Naive thymus-derived CD8-positive, alpha-beta T cell (primary cell): ENCODE results near the gene CFAP141. TPM values are rescaled to one million over a fixed set of nuclear protein-coding genes. Genes with fewer than 3 reads are reported as not detected.

Experiments
- ATAC-seq, 2 donors: fragments of 150-1000 bp; cut with Tn5 transposase in 1 of 2; sonication (Bioruptor Pico), chemical (Tn5 transposase) in 1 of 2; 1 replicate in 1 of 2; 2 replicates in 1 of 2; pipeline ENCODE4 v1.10.0; 2021; ENCODE audit warnings: mild to moderate bottlenecking in 2 of 2, moderate library complexity in 2 of 2
- POLR2A ChIA-PET: fragments of 350-600 bp; sonication (Branson Sonifier 250); formaldehyde crosslinking; loops from one replicate; lab custom pipeline; 2021; ENCODE audit warnings: antibody characterized with exemption; lab: Charles Lee
- DNase-seq, 10 donors: peaks; one replicate each; pipeline versions ENCODE4 v3.0.0 to v3.0.0-alpha.2; 2020 to 2022
- H3K27ac Mint-ChIP-seq, 10 donors: one replicate each; pipeline ENCODE4 v1.8.0; 2020 to 2022; ENCODE audit warnings: mild to moderate bottlenecking in 10 of 10, mixed read lengths in 10 of 10, moderate library complexity in 4 of 10, inconsistent platforms in 1 of 10
- H3K27me3 Mint-ChIP-seq, 5 donors: one replicate each; pipeline ENCODE4 v1.8.0; 2021 to 2022; ENCODE audit warnings: mixed read lengths in 5 of 5
- H3K36me3 Mint-ChIP-seq, 3 donors: one replicate each; pipeline ENCODE4 v1.8.0; 2020 to 2022; ENCODE audit warnings: mixed read lengths in 3 of 3, mild to moderate bottlenecking in 2 of 3, inconsistent platforms in 1 of 3
- H3K4me1 Mint-ChIP-seq, 4 donors: one replicate each; pipeline ENCODE4 v1.8.0; 2021 to 2022; ENCODE audit warnings: mixed read lengths in 4 of 4
- H3K4me3 Mint-ChIP-seq, 10 donors: one replicate each; pipeline ENCODE4 v1.8.0; 2020 to 2022; ENCODE audit warnings: mild to moderate bottlenecking in 10 of 10, mixed read lengths in 10 of 10, moderate library complexity in 6 of 10, inconsistent platforms in 1 of 10
- H3K9me3 Mint-ChIP-seq, 9 donors: one replicate each; pipeline ENCODE4 v1.8.0; 2020 to 2022; ENCODE audit warnings: mixed read lengths in 9 of 9, mild to moderate bottlenecking in 3 of 9, inconsistent platforms in 1 of 9, moderate library complexity in 1 of 9
- polyA plus RNA-seq, 3 donors: library from polyadenylated mRNA; unstranded; fragments of 300-500 nt; fragmentation: Illumina TruSeq; gene quantifications; one replicate each; pipeline ENCODE4 v1.2.3, GENCODE V29; 2021
- total RNA-seq, 8 experiments: library from RNA in 2 of 8; stranded (reverse) in 2 of 8; gene quantifications; one replicate each; pipeline ENCODE4 v1.2.3 and lab custom pipeline; 2021 to 2026

The CFAP141 gene
- total and polyA plus RNA-seq, 5 experiments from 2014 or later = not detected

GRCh38 chr1:154182344-154183045 is 23.6 kb downstream of the CFAP141 start:
- H3K27me3 Mint-ChIP-seq = no peaks in the 10 kb centered on the region
- peak; percentile 41 to 50 for ATAC-seq
- peak overlapping the region; percentile 95 to 100 (median 99) for H3K27ac Mint-ChIP-seq
- H3K4me3 Mint-ChIP-seq = peak overlapping the region; percentile 97 to 100 (median 100)
- peaks cover 44 to 59% (median 54%) of the 10 kb centered on the region in 4 donors for H3K4me1 Mint-ChIP-seq
- H3K36me3 Mint-ChIP-seq = peaks cover 2 to 31% (median 8%) of the 10 kb centered on the region in 3 donors
- POLR2A ChIA-PET = interaction anchor here (0.6 to 6.6 kb wide), 11 partner anchors 14 to 548 kb away, joined by 3 to 73 read pairs (median 6); partner anchors contain the start of genes CHTOP, HAX1, RPS27 and UBAP2L
- no peaks in the 10 kb centered on the region for H3K9me3 Mint-ChIP-seq
- peak; percentile 49 to 82 (median 66) for DNase-seq

- peaks cover 2 to 31% (median 8%) of the 10 kb centered on the region in 3 donors for H3K36me3 Mint-ChIP-seq
- H3K27me3 Mint-ChIP-seq = no peaks in the 10 kb centered on the region
- DNase-seq = no peak
- H3K9me3 Mint-ChIP-seq = no peaks in the 10 kb centered on the region
- H3K4me3 Mint-ChIP-seq = peak overlapping the region; percentile 97 to 100 (median 100)
- peak overlapping the region; percentile 95 to 100 (median 99) for H3K27ac Mint-ChIP-seq
- POLR2A ChIA-PET = interaction anchor here (0.7 to 6.6 kb wide), 8 partner anchors 9 to 548 kb away, joined by 3 to 73 read pairs (median 6); partner anchors contain the start of genes CHTOP, HAX1, RPS27 and UBAP2L
- peaks cover 50 to 64% (median 59%) of the 10 kb centered on the region in 4 donors for H3K4me1 Mint-ChIP-seq
- ATAC-seq = peak in 1 of 2 donors; percentile 65
These were observed 24.2 kb downstream of the CFAP141 start for GRCh38 chr1:154181944-154182343.

GRCh38 chr1:154179946-154180687 is 26.0 kb downstream of the CFAP141 start:
- Mint-ChIP-seq H3K36me3 (peaks cover 6 to 46% (median 8%) of the 10 kb centered on the region in 3 donors), H3K4me3 (peak overlapping the region; percentile 70 to 100 (median 98)), H3K4me1 (peaks cover 53 to 79% (median 73%) of the 10 kb centered on the region in 4 donors), H3K27me3 (no peaks in the 10 kb centered on the region), H3K27ac (peak overlapping the region; percentile 84 to 100 (median 98)), H3K9me3 (no peaks in the 10 kb centered on the region)
- ATAC-seq (no peak), DNase-seq (peak in 1 of 10 donors; percentile 3)
- POLR2A ChIA-PET = interaction anchor here (0.5 to 6.6 kb wide), 4 partner anchors 22 to 365 kb away, joined by 3 to 73 read pairs (median 30); partner anchors contain the start of genes RPS27 and UBAP2L

GRCh38 chr1:154178911-154179811 is 27.0 kb downstream of the CFAP141 start:
- no peaks in the 10 kb centered on the region for H3K27me3 Mint-ChIP-seq
- POLR2A ChIA-PET = interaction anchor here (0.6 to 6.6 kb wide), 3 partner anchors 10 to 101 kb away, joined by 3 to 73 read pairs (median 4); no protein-coding TSS in a partner anchor
- no peaks in the 10 kb centered on the region for H3K9me3 Mint-ChIP-seq
- DNase-seq (no peak), ATAC-seq (no peak)
- H3K27ac Mint-ChIP-seq = peak overlapping the region; percentile 84 to 100 (median 96)
- peaks cover 6 to 54% (median 8%) of the 10 kb centered on the region in 3 donors for H3K36me3 Mint-ChIP-seq
- peaks cover 53 to 79% (median 74%) of the 10 kb centered on the region in 4 donors for H3K4me1 Mint-ChIP-seq
- peak overlapping the region; percentile 70 to 100 (median 92) for H3K4me3 Mint-ChIP-seq

- H3K36me3 Mint-ChIP-seq = peaks cover 7 to 61% (median 8%) of the 10 kb centered on the region in 3 donors
These were observed 28.1 kb downstream of the CFAP141 start for GRCh38 chr1:154178013-154178412.

GRCh38 chr1:154176337-154176736 is 29.8 kb downstream of the CFAP141 start:
- peak overlapping the region; percentile 17 to 100 (median 64) for H3K4me3 Mint-ChIP-seq
- H3K4me1 Mint-ChIP-seq = peaks cover 48 to 76% (median 70%) of the 10 kb centered on the region in 4 donors
- DNase-seq = no peak
- H3K9me3 Mint-ChIP-seq = no peaks in the 10 kb centered on the region
- ATAC-seq = no peak
- peak overlapping the region; percentile 57 to 99 (median 84) for H3K27ac Mint-ChIP-seq
- H3K36me3 Mint-ChIP-seq = peaks cover 12 to 75% (median 16%) of the 10 kb centered on the region in 3 donors
- no peaks in the 10 kb centered on the region for H3K27me3 Mint-ChIP-seq
- POLR2A ChIA-PET = no interaction called here

More at GRCh38 chr1:154178013-154178412, 28.1 kb downstream of the CFAP141 start:
- peak overlapping the region; percentile 53 to 100 (median 92) for H3K4me3 Mint-ChIP-seq
- H3K27me3 Mint-ChIP-seq = no peaks in the 10 kb centered on the region
- H3K4me1 Mint-ChIP-seq = peaks cover 48 to 74% (median 68%) of the 10 kb centered on the region in 4 donors
- H3K27ac Mint-ChIP-seq = peak overlapping the region; percentile 21 to 100 (median 95)
- ATAC-seq = no peak
- POLR2A ChIA-PET = interaction anchor here (0.5 to 6.6 kb wide), 5 partner anchors 9 to 213 kb away, joined by 3 to 73 read pairs (median 4); no protein-coding TSS in a partner anchor
- no peak for DNase-seq
- H3K9me3 Mint-ChIP-seq = no peaks in the 10 kb centered on the region

- Mint-ChIP-seq H3K9me3 (no peaks in the 10 kb centered on the region), H3K36me3 (peaks cover 7 to 77% (median 24%) of the 10 kb centered on the region in 3 donors), H3K27ac (peak overlapping the region in 4 of 10 donors; percentile 15 to 81 (median 38)), H3K27me3 (no peaks in the 10 kb centered on the region), H3K4me1 (peaks cover 38 to 71% (median 67%) of the 10 kb centered on the region in 4 donors), H3K4me3 (no peak overlapping the region)
- POLR2A ChIA-PET = no interaction called here
- no peak for DNase-seq
- no peak for ATAC-seq
These were observed 31.5 kb downstream of the CFAP141 start for GRCh38 chr1:154174654-154175053.

GRCh38 chr1:154171880-154172279 is 34.3 kb downstream of the CFAP141 start:
- H3K4me3 Mint-ChIP-seq = peak overlapping the region in 1 of 10 donors; percentile 11
- ATAC-seq (no peak), DNase-seq (no peak)
- no peaks in the 10 kb centered on the region for H3K27me3 Mint-ChIP-seq
- peak overlapping the region in 9 of 10 donors; percentile 25 to 94 (median 74) for H3K27ac Mint-ChIP-seq
- no peaks in the 10 kb centered on the region for H3K9me3 Mint-ChIP-seq
- POLR2A ChIA-PET = no interaction called here
- H3K4me1 Mint-ChIP-seq = peaks cover 18 to 58% (median 45%) of the 10 kb centered on the region in 4 donors
- H3K36me3 Mint-ChIP-seq = peaks cover 7 to 92% (median 33%) of the 10 kb centered on the region in 3 donors

- H3K4me3 Mint-ChIP-seq = peak overlapping the region in 1 of 10 donors; percentile 19
- peak overlapping the region in 9 of 10 donors; percentile 37 to 94 (median 79) for H3K27ac Mint-ChIP-seq
- peaks cover 16 to 54% (median 39%) of the 10 kb centered on the region in 4 donors for H3K4me1 Mint-ChIP-seq
- DNase-seq (no peak), ATAC-seq (no peak)
- H3K9me3 Mint-ChIP-seq = no peaks in the 10 kb centered on the region
- POLR2A ChIA-PET = no interaction called here
- H3K27me3 Mint-ChIP-seq = no peaks in the 10 kb centered on the region
- peaks cover 7 to 95% (median 36%) of the 10 kb centered on the region in 3 donors for H3K36me3 Mint-ChIP-seq
These were observed 34.9 kb downstream of the CFAP141 start for GRCh38 chr1:154171223-154171583.

- DNase-seq (peak in 1 of 10 donors; percentile 5), ATAC-seq (no peak)
- peaks cover 7 to 95% (median 38%) of the 10 kb centered on the region in 3 donors for H3K36me3 Mint-ChIP-seq
- H3K4me3 Mint-ChIP-seq = peak overlapping the region in 1 of 10 donors; percentile 19
- H3K27ac Mint-ChIP-seq = peak overlapping the region; percentile 6 to 94 (median 74)
- no peaks in the 10 kb centered on the region for H3K9me3 Mint-ChIP-seq
- H3K27me3 Mint-ChIP-seq = no peaks in the 10 kb centered on the region
- H3K4me1 Mint-ChIP-seq = peaks cover 16 to 52% (median 37%) of the 10 kb centered on the region in 4 donors
- POLR2A ChIA-PET = no interaction called here
These were observed 35.4 kb downstream of the CFAP141 start for GRCh38 chr1:154170547-154171222.

GRCh38 chr1:154167461-154167860 is 38.7 kb downstream of the CFAP141 start:
- H3K27me3 Mint-ChIP-seq = no peaks in the 10 kb centered on the region
- no peak for ATAC-seq
- POLR2A ChIA-PET = interaction anchor here (1.0 kb wide), 1 partner anchor 29 kb away, joined by 3 read pairs; no protein-coding TSS in a partner anchor
- H3K4me3 Mint-ChIP-seq = no peak overlapping the region
- no peaks in the 10 kb centered on the region for H3K9me3 Mint-ChIP-seq
- peaks cover 16 to 100% (median 50%) of the 10 kb centered on the region in 3 donors for H3K36me3 Mint-ChIP-seq
- H3K27ac Mint-ChIP-seq = peak overlapping the region in 9 of 10 donors; percentile 27 to 87 (median 73)
- no peak for DNase-seq
- H3K4me1 Mint-ChIP-seq = peaks cover 22 to 54% (median 40%) of the 10 kb centered on the region in 4 donors
